K562 (cell line): ENCODE data around the gene PSPC1. TPM values are rescaled to one million over a fixed set of nuclear protein-coding genes. Genes with fewer than 3 reads are reported as not detected.

Experiments
- ATAC-seq: fragments of 200-7000 bp; cut with Tn5 transposase; 3 replicates; pipeline ENCODE4 v1.9.1; 2020; ENCODE audit warnings: moderate library complexity
- BruUV-seq: library from RNA; stranded (reverse); fragments of 400-500 nt; replicated peaks from 2 replicates; lab custom pipeline; 2021; lab: Mats Ljungman, UMichigan
- CTCF ChIA-PET: fragments of 300-600 bp; formaldehyde crosslinking; extraction: SDS; loops from one replicate; lab custom pipeline; 2021; ENCODE audit warnings: low intra/inter-chr PET ratio; lab: Yijun Ruan, JAX
- POLR2A ChIA-PET: fragments of 300-600, 350-650 bp; sonication (Branson Sonifier 250); formaldehyde crosslinking; extraction: SDS; loops from one replicate; lab custom pipeline; 2021; ENCODE audit warnings: antibody characterized with exemption, inconsistent platforms; lab: Yijun Ruan, JAX
- DNase-seq, 4 experiments: peaks; one replicate each; pipeline versions ENCODE4 v3.0.0 to v3.0.0-alpha.2; 2011 to 2018; ENCODE audit warnings: low spot score in 3 of 4, mixed read lengths in 3 of 4; ENCODE audit errors: extremely low read depth in 1 of 4
- FAIRE-seq: peaks from 2 replicates; lab custom pipeline; 2011; peaks lifted over from hg19 to GRCh38; lab: Jason Lieb, UNC
- H2AFZ ChIP-seq: 2 replicates; pipeline ENCODE4 v1.6.0; 2011; ENCODE audit warnings: low read depth, low read length, control low read depth, inconsistent platforms
- H3K27ac ChIP-seq: fragments of 200-600 bp; 3 replicates; pipeline ENCODE4 v1.8.0; 2011; ENCODE audit warnings: low read depth, mild to moderate bottlenecking, control low read depth, inconsistent platforms, low read length, moderate library complexity, mixed read lengths; ENCODE audit errors: extremely low read depth
- H3K27me3 ChIP-seq, 2 experiments: fragments of 300-600 bp in 1 of 2; 2 replicates in 1 of 2; 3 replicates in 1 of 2; pipeline versions ENCODE4 v1.6.0 to v1.8.0; 2011; ENCODE audit warnings: inconsistent platforms in 2 of 2, low read length in 2 of 2, mild to moderate bottlenecking in 1 of 2, mixed read lengths in 1 of 2, moderate library complexity in 1 of 2; ENCODE audit not compliant: control insufficient read depth in 2 of 2, insufficient read depth in 2 of 2
- H3K36me3 ChIP-seq: fragments of 300-600 bp; 3 replicates; pipeline ENCODE4 v1.8.0; 2011; ENCODE audit warnings: mild to moderate bottlenecking, low read length, inconsistent platforms; ENCODE audit not compliant: control insufficient read depth, insufficient read depth
- H3K4me1 ChIP-seq, 2 experiments: fragments of 200-600 bp in 1 of 2; replicated peaks in 1 of 2; 2 replicates in 1 of 2; 3 replicates in 1 of 2; pipeline versions ENCODE4 v1.5.1 to v1.8.0; 2011; ENCODE audit warnings: inconsistent platforms in 2 of 2, low read length in 2 of 2, mild to moderate bottlenecking in 1 of 2, mixed read lengths in 1 of 2, moderate library complexity in 1 of 2; ENCODE audit not compliant: control insufficient read depth in 2 of 2, insufficient read depth in 2 of 2
- H3K4me2 ChIP-seq: 2 replicates; pipeline ENCODE4 v1.6.1; 2011; ENCODE audit warnings: low read length, control low read depth, inconsistent platforms, mixed read lengths; ENCODE audit not compliant: insufficient read depth
- H3K4me3 ChIP-seq: fragments of 200-600 bp; sonication (generic), shearing (Covaris generic); 2 replicates; pipeline ENCODE4 v1.5.1; 2016; ENCODE audit warnings: control low read depth, inconsistent platforms
- H3K79me2 ChIP-seq: fragments of 200-600 bp; 3 replicates; pipeline ENCODE4 v1.8.0; 2011; ENCODE audit warnings: low read length, inconsistent platforms; ENCODE audit not compliant: control insufficient read depth, insufficient read depth
- H3K9ac ChIP-seq, 2 experiments: 2 replicates each; pipeline versions ENCODE4 v1.6.0 to v1.6.1; 2011; ENCODE audit warnings: low read depth in 2 of 2, low read length in 2 of 2, control low read depth in 1 of 2, inconsistent platforms in 1 of 2, mild to moderate bottlenecking in 1 of 2, mixed read lengths in 1 of 2; ENCODE audit not compliant: insufficient read depth in 1 of 2
- H3K9me1 ChIP-seq: one replicate; pipeline ENCODE4 v1.6.0; 2011; ENCODE audit warnings: inconsistent platforms, mild to moderate bottlenecking, low read length, moderate library complexity; ENCODE audit not compliant: control insufficient read depth, insufficient read depth
- H3K9me3 ChIP-seq: replicated peaks from 2 replicates; pipeline ENCODE4 v1.5.1; 2011; ENCODE audit warnings: low read depth, low read length, inconsistent platforms; ENCODE audit not compliant: control insufficient read depth, insufficient read depth
- H4K20me1 ChIP-seq: replicated peaks from 2 replicates; pipeline ENCODE4 v1.6.1; 2011; ENCODE audit warnings: low read length, inconsistent platforms, mixed read lengths; ENCODE audit not compliant: control insufficient read depth, insufficient read depth
- CBX8 ChIP-seq: fragments of 200-600 bp; sonication (generic); IDR thresholded peaks from 2 replicates; pipeline ENCODE4 v1.6.1; 2012; ENCODE audit warnings: borderline replicate concordance, mixed run types, low read depth, mild to moderate bottlenecking, moderate library complexity, mixed read lengths, low read length, control low read depth, inconsistent platforms; ENCODE audit not compliant: poor library complexity, severe bottlenecking; ENCODE audit errors: extremely low read depth
- DACH1 ChIP-seq: fragments of 450-650 bp; IDR thresholded peaks from 2 replicates; pipeline ENCODE4 v1.6.1; 2018; ENCODE audit not compliant: partially characterized antibody
- E2F3 ChIP-seq: fragments of 250-450 bp; sonication (Bioruptor Pico); IDR thresholded peaks from 2 replicates; pipeline ENCODE4 v1.4.0; 2020; ENCODE audit warnings: mild to moderate bottlenecking
- E4F1 ChIP-seq: fragments of 250-450 bp; sonication (Bioruptor Pico); IDR thresholded peaks from 2 replicates; pipeline ENCODE4 v1.5.0; 2021; ENCODE audit warnings: mild to moderate bottlenecking, borderline replicate concordance
- ETV1 ChIP-seq: fragments of 450-650 bp; conservative IDR thresholded peaks from 2 replicates; pipeline ENCODE4 v1.6.1; 2016; ENCODE audit warnings: missing genetic modification characterization, control low read depth, low read depth, missing compliant biosample characterization
- ETV6 ChIP-seq, 3 experiments: fragments of 150-350 bp in 1 of 3; sonication (generic) in 1 of 3; formaldehyde crosslinking in 1 of 3; IDR thresholded peaks; 2 replicates each; pipeline versions ENCODE4 v1.6.1 to v1.8.0; 2014 to 2022; ENCODE audit warnings: borderline replicate concordance in 2 of 3, low read depth in 2 of 3, antibody characterized with exemption in 1 of 3, low read length in 1 of 3, mild to moderate bottlenecking in 1 of 3, missing genetic modification reagents in 1 of 3
- RBM22 ChIP-seq: fragments of 200-400 bp; formaldehyde crosslinking; IDR thresholded peaks from 2 replicates; pipeline ENCODE4 v1.6.1; 2018; ENCODE audit warnings: low read length, low read depth; ENCODE audit not compliant: poor library complexity, severe bottlenecking
- RBM34 ChIP-seq: fragments of 200-400 bp; formaldehyde crosslinking; IDR thresholded peaks from 2 replicates; pipeline ENCODE4 v1.6.1; 2018; ENCODE audit warnings: low read length, borderline replicate concordance; ENCODE audit not compliant: insufficient read depth
- TBL1XR1 ChIP-seq, 2 experiments: IDR thresholded peaks; 2 replicates each; pipeline ENCODE4 v1.6.1; 2012; ENCODE audit warnings: improper control_type of control experiment in 2 of 2, low read length in 2 of 2, mild to moderate bottlenecking in 1 of 2
- ZBTB26 ChIP-seq: fragments of 450-650 bp; formaldehyde crosslinking; IDR thresholded peaks from 2 replicates; pipeline ENCODE4 v1.4.0; 2022; ENCODE audit warnings: missing genetic modification characterization
- ZBTB34 ChIP-seq: fragments of 250-450 bp; sonication (Bioruptor Pico); IDR thresholded peaks from 2 replicates; pipeline ENCODE4 v1.8.0; 2021; ENCODE audit warnings: mild to moderate bottlenecking, moderate library complexity
- ZNF76 ChIP-seq: fragments of 250-450 bp; sonication (Bioruptor Pico); IDR thresholded peaks from 2 replicates; pipeline ENCODE4 v1.4.0; 2020; ENCODE audit warnings: mild to moderate bottlenecking, moderate library complexity, borderline replicate concordance
- WGBS: fragments of 100-300 bp; shearing (Covaris generic); methylation state at CpG from one replicate; pipeline ENCODE4 v1.1.6; 2016; ENCODE audit warnings: low coverage, mixed read lengths; ENCODE audit not compliant: insufficient coverage; ENCODE audit errors: missing lambda C conversion rate; 5-methylcytosine and 5-hydroxymethylcytosine counted together
- in situ Hi-C: fragments of 300-500 bp; cut with MboI; formaldehyde crosslinking; loops from 4 replicates; pipeline ENCODE4 v1.15.0; 2018; ENCODE audit warnings: inconsistent platforms, mixed read lengths
- intact Hi-C: fragments of 100-400 bp; cut with micrococcal nuclease; formaldehyde crosslinking; loops from 2 replicates; pipeline ENCODE4 v1.14.2; 2022
- polyA plus RNA-seq, 8 experiments: library from polyadenylated mRNA; depleted of rRNA in 4 of 8; stranded (reverse) in 5 of 8; unstranded in 3 of 8; fragments of >200 nt; fragmentation: Nextera tagmentation in 2 of 8; fragmentation: Illumina TruSeq in 1 of 8; extraction: Ambion mirVana in 2 of 8; extraction: Trizol in 1 of 8; gene quantifications; 2 replicates each; pipeline versions ENCODE4 v1.2.1 to v1.2.3, GENCODE V29; 2011 to 2014; ENCODE audit warnings: inconsistent platforms in 1 of 8, missing spikeins in 1 of 8
- total RNA-seq, 7 experiments: library from RNA; depleted of rRNA in 6 of 7; stranded (reverse); fragments of >200 nt in 6 of 7; fragmentation: Illumina TruSeq in 2 of 7; extraction: Trizol in 2 of 7; gene quantifications; 2 replicates each; pipeline versions ENCODE4 v1.2.1 to v1.2.3, GENCODE V29; 2011 to 2021; ENCODE audit warnings: low replicate concordance in 1 of 7

Gene PSPC1
- total and polyA plus RNA-seq, 9 of the 15 experiments (the other 6 are each of a cell fraction or from before 2014, with no cell fraction given): 8.6 to 60.4 (median 42.4) TPM

- TF ChIP-seq E4F1 (CRISPR knock-in tag) (no peak), TBL1XR1 (IDR thresholded peaks at IDR 0.05; ENCODE audit: low read length in 2 of 2) (no peak)
Observed at GRCh38 chr13:19817510-19818158, 34.9 kb upstream of the PSPC1 start (continued).

GRCh38 chr13:19817106-19817505 lies 34.4 kb upstream of the PSPC1 start:
- Histone ChIP-seq H3K4me2 (no peak overlapping the region), H3K9me1 (no peaks in the 10 kb centered on the region), H3K36me3 (peaks cover 7% of the 10 kb centered on the region; the same call in 1 of the 3 replicates), H3K9ac (no peak overlapping the region), H3K9me3 (no peaks in the 10 kb centered on the region), H3K27ac (no peak overlapping the region), H2AFZ (no peak overlapping the region), H3K4me3 (no peak overlapping the region), H4K20me1 (no peaks in the 10 kb centered on the region), H3K4me1 (peaks cover 0 to 5% of the 10 kb centered on the region in 2 experiments; a peak in 2 of 5 replicates), H3K27me3 (no peaks in the 10 kb centered on the region), H3K79me2 (no peaks in the 10 kb centered on the region)
- ATAC-seq (no peak), FAIRE-seq (no peak), DNase-seq (no peak)
- in situ Hi-C loops (no loop called here), intact Hi-C loops (no loop called here)
- WGBS: 87% methylated on average over 8 of the region's 10 CpGs
- no peak for TF ChIP-seq ETV1 (tag)
- TF ChIP-seq RBM34: no peak
- TF ChIP-seq CBX8: no peak
- no peak for TF ChIP-seq DACH1
- no peak for TF ChIP-seq ZBTB26 (CRISPR knock-in tag)
- TF ChIP-seq ZBTB34: no peak
- TF ChIP-seq ZNF76: no peak
- no peak for TF ChIP-seq ETV6 (IDR thresholded peaks at IDR 0.05; ENCODE audit: borderline replicate concordance in 1 of 2, low read depth in 2 of 2, low read length in 1 of 2)
- no peak for TF ChIP-seq ETV6 (CRISPR knock-in tag; IDR thresholded peaks at IDR 0.05; ENCODE audit: borderline replicate concordance)
- no peak for TF ChIP-seq RBM22
- TF ChIP-seq E2F3: no peak
- no TSS peak for BruUV-seq
- CTCF ChIA-PET: no interaction called here
- POLR2A ChIA-PET: interaction anchor here (1.0 kb wide), 1 partner anchor 13 kb away, joined by 4 read pairs; no protein-coding TSS in a partner anchor
